CD4-positive, alpha-beta T cell treated with Interleukin-15 for 4 hours (primary cell): ENCODE data around the gene DCUN1D1.

Experiments
- DNase-seq: peaks from one replicate; pipeline ENCODE4 v3.0.0-alpha.2; 2020; ENCODE audit warnings: low spot score

The DCUN1D1 gene

DNA sequence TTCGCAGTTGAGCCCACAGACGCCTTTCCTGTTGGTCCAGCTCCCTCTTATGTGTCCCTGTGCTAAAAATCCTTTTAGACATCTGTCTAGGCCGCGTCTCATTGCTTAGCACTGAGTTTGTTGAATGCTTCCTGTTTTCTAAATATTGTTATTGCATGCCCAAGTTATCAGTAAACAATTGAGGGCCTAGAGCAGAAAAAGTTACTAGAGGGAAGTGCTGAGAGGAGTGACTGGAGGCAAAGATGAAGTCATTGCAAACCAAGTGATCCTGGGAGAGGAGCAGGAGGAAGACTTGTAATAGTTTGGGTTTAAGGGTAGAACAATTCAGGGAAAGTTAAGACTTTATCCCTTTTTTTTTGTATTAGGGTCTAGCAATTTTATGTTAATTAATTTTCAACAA, 88.1 kb downstream of the DCUN1D1 start:
- no peak for DNase-seq

DNA sequence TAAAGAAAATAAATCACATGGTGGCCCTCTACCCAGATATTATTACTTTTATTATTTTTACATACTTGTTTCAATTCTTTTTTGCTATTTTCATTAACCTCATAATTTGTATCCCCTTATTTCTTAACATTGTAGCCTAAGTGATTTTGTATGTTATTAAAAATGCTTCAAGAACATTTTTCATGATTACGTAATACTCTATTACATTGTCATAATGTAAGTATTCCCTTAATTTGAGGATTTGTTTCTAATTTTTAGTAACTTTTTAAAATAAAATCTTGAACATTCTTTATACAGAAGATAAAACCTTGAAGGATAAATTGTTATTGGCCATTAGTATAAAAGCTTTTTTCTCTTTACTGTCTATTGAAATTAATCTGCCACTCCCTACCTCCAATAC, 89.0 kb downstream of the DCUN1D1 start:
- no peak for DNase-seq

DNA sequence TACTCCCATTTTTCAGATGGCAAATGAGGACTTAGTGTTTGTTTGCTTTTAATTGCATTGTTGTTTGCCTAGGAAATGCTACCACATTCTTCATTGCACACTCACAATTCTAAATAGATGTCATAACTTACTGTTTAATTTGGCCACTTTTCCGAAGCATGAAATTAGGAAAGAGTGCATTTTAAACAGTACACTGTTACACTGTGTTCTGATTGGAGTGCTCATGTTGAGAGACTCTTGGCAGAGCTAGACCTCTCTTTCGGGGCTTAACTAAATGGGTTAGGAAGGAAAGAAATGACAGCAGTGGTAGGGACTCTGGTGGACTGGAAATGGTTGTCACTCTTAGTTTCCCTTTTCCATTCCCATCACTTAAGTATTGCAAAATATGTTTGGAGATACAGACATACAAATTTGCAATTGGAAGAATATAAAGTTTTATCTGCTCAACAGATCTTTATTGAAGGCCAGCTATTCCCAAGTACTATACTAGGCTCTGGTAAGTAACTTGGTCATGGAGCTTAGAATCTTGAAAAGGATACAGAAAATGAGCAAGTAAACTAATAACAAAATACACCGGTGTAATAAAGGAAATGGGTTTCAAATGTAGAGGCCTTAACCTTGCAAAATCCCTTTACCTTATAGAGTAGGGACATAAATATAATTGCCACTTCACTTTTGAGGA, 90.2 kb downstream of the DCUN1D1 start:
- no peak for DNase-seq
